ENCODE results near the gene ALG11.

Gene ALG11

GRCh38 chr13:51997641-51998330 lies 14.4 kb upstream of the ALG11 start:
- no peak for DNase-seq (ENCODE audit: low read depth)

GRCh38 chr13:51998723-51999509 lies 13.3 kb upstream of the ALG11 start:
- no peak for DNase-seq (ENCODE audit: low read depth)

- no peak for DNase-seq (ENCODE audit: low read depth)
Observed at GRCh38 chr13:51999510-51999911, 12.7 kb upstream of the ALG11 start.

GRCh38 chr13:51999921-52000320 lies 12.3 kb upstream of the ALG11 start:
- no peak for DNase-seq (ENCODE audit: low read depth)

GRCh38 chr13:52001120-52001731 lies 11.0 kb upstream of the ALG11 start:
- DNase-seq (ENCODE audit: low read depth), result peak; percentile 74

GRCh38 chr13:52002361-52002760 lies 9.8 kb upstream of the ALG11 start:
- DNase-seq (ENCODE audit: low read depth), result no peak

- DNase-seq (ENCODE audit: low read depth), result no peak
Observed at GRCh38 chr13:52003541-52003940, 8.7 kb upstream of the ALG11 start.

- DNase-seq (ENCODE audit: low read depth), result peak; percentile 24
Observed at GRCh38 chr13:52004511-52005170, 7.6 kb upstream of the ALG11 start.

GRCh38 chr13:52005841-52006522 lies 6.2 kb upstream of the ALG11 start:
- no peak for DNase-seq (ENCODE audit: low read depth)

- DNase-seq (ENCODE audit: low read depth), result no peak
Observed at GRCh38 chr13:52006523-52007245, 5.5 kb upstream of the ALG11 start.

GRCh38 chr13:52009946-52010345 lies 2.3 kb upstream of the ALG11 start:
- no peak for DNase-seq (ENCODE audit: low read depth)

GRCh38 chr13:52010890-52011631 lies 1.1 kb upstream of the ALG11 start, which contains the start of gene ATP7B:
TSS of gene ATP7B (minus strand) at chr13:52011450. CDS start at chr13:52011337, 113 bp downstream.
- DNase-seq (ENCODE audit: low read depth), result peak; percentile 25

- no peak for DNase-seq (ENCODE audit: low read depth)
Observed at GRCh38 chr13:52012512-52012836, 276 bp downstream of the ALG11 start.

- no peak for DNase-seq (ENCODE audit: low read depth)
Observed at GRCh38 chr13:52016296-52016695, 4.1 kb downstream of the ALG11 start.

- no peak for DNase-seq (ENCODE audit: low read depth)
Observed at GRCh38 chr13:52020191-52020590, 8.0 kb downstream of the ALG11 start.

GRCh38 chr13:52022356-52022755 lies 10.2 kb downstream of the ALG11 start:
- DNase-seq (ENCODE audit: low read depth), result no peak

GRCh38 chr13:52024481-52024880 lies 12.3 kb downstream of the ALG11 start, which contains the start of gene UTP14C:
TSS of gene UTP14C (plus strand) at chr13:52024691. CDS start at chr13:52028805, 4,114 bp downstream.
- DNase-seq (ENCODE audit: low read depth), result no peak

- no peak for DNase-seq (ENCODE audit: low read depth)
Observed at GRCh38 chr13:52025475-52026245, 13.5 kb downstream of the ALG11 start.

- DNase-seq (ENCODE audit: low read depth), result no peak
Observed at GRCh38 chr13:52026246-52026626, 14.0 kb downstream of the ALG11 start.

GRCh38 chr13:52027832-52028231 lies 15.6 kb downstream of the ALG11 start:
- no peak for DNase-seq (ENCODE audit: low read depth)

Data from ELR (cell line).